ENCODE data around the gene REEP3.

- TF ChIP-seq POLR2A (IDR thresholded peaks at IDR 0.05; ENCODE audit: low read depth, low read length) (no peak), POLR2AphosphoS5 (IDR thresholded peaks at IDR 0.05; ENCODE audit: low read depth, low read length) (no peak), TAF1 (IDR thresholded peaks at IDR 0.05; ENCODE audit: low read depth, low read length) (no peak), PAX5 (IDR thresholded peaks at IDR 0.05; ENCODE audit: insufficient read depth, low read length, severe bottlenecking) (no peak)
These were observed 93.2 kb downstream of the REEP3 start for GRCh38 chr10:63614371-63614891.
